ENCODE data around the gene PBX4. TPM values are rescaled to one million over a fixed set of nuclear protein-coding genes. Genes with fewer than 3 reads are reported as not detected.
"Not testable (repeated sequence)": the region's sequence is repeated elsewhere in the genome, so short reads cannot be mapped to it uniquely, and the experiment has no call there.

The PBX4 gene, protein sequence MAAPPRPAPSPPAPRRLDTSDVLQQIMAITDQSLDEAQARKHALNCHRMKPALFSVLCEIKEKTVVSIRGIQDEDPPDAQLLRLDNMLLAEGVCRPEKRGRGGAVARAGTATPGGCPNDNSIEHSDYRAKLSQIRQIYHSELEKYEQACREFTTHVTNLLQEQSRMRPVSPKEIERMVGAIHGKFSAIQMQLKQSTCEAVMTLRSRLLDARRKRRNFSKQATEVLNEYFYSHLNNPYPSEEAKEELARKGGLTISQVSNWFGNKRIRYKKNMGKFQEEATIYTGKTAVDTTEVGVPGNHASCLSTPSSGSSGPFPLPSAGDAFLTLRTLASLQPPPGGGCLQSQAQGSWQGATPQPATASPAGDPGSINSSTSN
- total RNA-seq = 0.46 and 0.52 TPM in 2 replicates
- long read RNA-seq = 0 reads

GRCh38 chr19:19618219-19619051 lies at the start of gene PBX4:
PBX4 (minus strand) TSS chr19:19618687; CDS start chr19:19618629, 58 bp downstream.
- DNase-seq (ENCODE audit: extremely low spot score, unreplicated experiment) = peak; percentile 96
- no peaks in the 10 kb centered on the region for H3K36me3 Mint-ChIP-seq (ENCODE audit: unreplicated experiment)
- TF ChIP-seq CTCF (IDR thresholded peaks at IDR 0.05) = no peak
- H3K4me3 Mint-ChIP-seq (ENCODE audit: unreplicated experiment) = peak within 1 kb of the TSS; percentile 78
- no peaks in the 10 kb centered on the region for H3K9me3 Mint-ChIP-seq (ENCODE audit: unreplicated experiment)
- no peaks in the 10 kb centered on the region for H3K27me3 Mint-ChIP-seq (ENCODE audit: unreplicated experiment)
- peak within 1 kb of the TSS; percentile 56 for H3K27ac Mint-ChIP-seq (ENCODE audit: unreplicated experiment)
- H3K4me1 Mint-ChIP-seq (ENCODE audit: unreplicated experiment) = peaks cover 11% of the 10 kb centered on the region

DNA sequence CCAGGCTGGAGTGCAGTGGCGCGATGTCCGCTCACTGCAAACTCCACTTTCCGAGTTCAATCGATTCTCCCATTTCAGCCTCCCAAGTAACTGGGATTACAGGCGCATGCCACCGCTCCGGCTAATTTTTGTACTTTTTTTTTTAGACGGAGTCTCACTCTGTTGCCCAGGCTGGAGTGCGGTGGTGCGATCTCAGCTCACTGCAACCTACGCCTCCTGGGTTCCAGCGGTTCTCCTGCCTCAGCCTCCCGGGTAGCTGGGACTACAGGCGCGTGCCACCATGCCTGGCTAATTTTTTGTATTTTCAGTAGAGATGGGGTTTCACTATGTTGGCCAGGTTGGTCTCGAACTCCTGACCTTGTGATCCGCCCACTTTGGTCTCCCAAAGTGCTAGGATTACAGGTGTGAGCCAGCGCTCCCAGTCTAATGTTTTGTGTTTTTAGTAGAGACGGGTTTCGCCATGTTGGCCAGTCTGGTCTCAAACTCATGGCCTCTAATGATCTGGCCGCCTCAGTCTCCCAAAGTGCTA lies 47.0 kb upstream of the PBX4 start:
- not testable (repeated sequence) for H3K4me3 Mint-ChIP-seq (ENCODE audit: unreplicated experiment); H3K27ac Mint-ChIP-seq (ENCODE audit: unreplicated experiment)
- peaks cover 39% of the 10 kb centered on the region for H3K4me1 Mint-ChIP-seq (ENCODE audit: unreplicated experiment)

DNA sequence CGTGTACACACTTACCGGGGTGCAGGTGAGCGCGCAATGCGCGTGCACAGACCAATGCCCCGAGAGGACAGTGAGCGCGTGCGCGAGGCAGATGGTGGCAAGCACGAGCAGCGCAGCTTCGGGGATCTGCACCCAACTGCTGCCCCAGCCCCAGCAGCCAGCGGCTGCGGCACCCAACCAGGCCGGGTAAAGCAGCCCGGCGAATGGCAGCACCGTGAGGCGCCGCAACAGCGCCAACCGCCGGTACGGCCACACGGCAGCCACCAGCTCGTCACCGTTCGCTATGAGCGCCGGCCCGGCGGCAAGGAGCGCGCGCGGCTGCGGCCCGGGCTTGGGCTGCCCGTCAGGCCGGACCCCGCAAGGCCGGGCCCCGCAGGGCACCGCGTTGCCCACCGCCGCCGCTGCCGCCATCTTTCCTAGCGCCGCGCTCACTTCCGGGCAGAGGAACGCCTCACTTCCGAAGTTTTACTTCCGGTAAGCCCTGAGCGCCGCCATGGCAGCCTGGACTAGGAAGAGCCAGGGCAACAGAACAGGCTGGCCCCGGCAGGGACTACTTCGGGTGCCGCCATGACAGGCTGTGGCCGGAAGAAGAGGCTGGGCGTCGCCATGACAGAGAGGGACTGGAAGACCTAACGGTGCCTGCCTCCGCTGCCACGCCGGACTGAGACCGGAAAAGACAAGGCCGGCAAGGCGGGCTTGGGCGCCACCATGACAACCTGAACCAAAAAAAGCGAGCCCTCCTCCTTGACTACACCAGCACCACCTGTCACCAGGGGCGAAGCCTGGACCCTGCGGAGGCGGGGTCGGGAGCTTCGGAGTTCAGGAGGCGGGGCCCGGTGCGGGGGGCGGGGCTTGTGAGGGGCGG lies 45.0 kb upstream of the PBX4 start, which contains the start of gene ATP13A1:
TSS of gene ATP13A1 (minus strand) at position 421 of the 865 bp plus-strand sequence. CDS start at position 411, 10 bp downstream.
- H3K27ac Mint-ChIP-seq (ENCODE audit: unreplicated experiment) = peak within 1 kb of the TSS; percentile 99
- H3K4me3 Mint-ChIP-seq (ENCODE audit: unreplicated experiment) = peak within 1 kb of the TSS; percentile 89
- TF ChIP-seq CTCF (IDR thresholded peaks at IDR 0.05) = peak; percentile 39
- DNase-seq (ENCODE audit: extremely low spot score, unreplicated experiment) = peak; percentile 98
- H3K4me1 Mint-ChIP-seq (ENCODE audit: unreplicated experiment) = peaks cover 25% of the 10 kb centered on the region
- H3K36me3 Mint-ChIP-seq (ENCODE audit: unreplicated experiment) = peaks cover 2% of the 10 kb centered on the region
- H3K9me3 Mint-ChIP-seq (ENCODE audit: unreplicated experiment) = no peaks in the 10 kb centered on the region
- no peaks in the 10 kb centered on the region for H3K27me3 Mint-ChIP-seq (ENCODE audit: unreplicated experiment)

More for the DNA sequence above, 47.0 kb upstream of the PBX4 start:
- not testable (repeated sequence) for H3K9me3 Mint-ChIP-seq (ENCODE audit: unreplicated experiment); H3K27me3 Mint-ChIP-seq (ENCODE audit: unreplicated experiment); DNase-seq (ENCODE audit: extremely low spot score, unreplicated experiment); H3K36me3 Mint-ChIP-seq (ENCODE audit: unreplicated experiment)

GRCh38 chr19:19662871-19663255 lies 44.4 kb upstream of the PBX4 start:
- Mint-ChIP-seq H3K27ac (ENCODE audit: unreplicated experiment) (peak overlapping the region; percentile 39), H3K27me3 (ENCODE audit: unreplicated experiment) (no peaks in the 10 kb centered on the region), H3K36me3 (ENCODE audit: unreplicated experiment) (peaks cover 7% of the 10 kb centered on the region), H3K4me1 (ENCODE audit: unreplicated experiment) (peaks cover 20% of the 10 kb centered on the region), H3K4me3 (ENCODE audit: unreplicated experiment) (peak overlapping the region; percentile 83), H3K9me3 (ENCODE audit: unreplicated experiment) (no peaks in the 10 kb centered on the region)
- TF ChIP-seq CTCF (IDR thresholded peaks at IDR 0.05) = no peak
- no peak for DNase-seq (ENCODE audit: extremely low spot score, unreplicated experiment)

DNA sequence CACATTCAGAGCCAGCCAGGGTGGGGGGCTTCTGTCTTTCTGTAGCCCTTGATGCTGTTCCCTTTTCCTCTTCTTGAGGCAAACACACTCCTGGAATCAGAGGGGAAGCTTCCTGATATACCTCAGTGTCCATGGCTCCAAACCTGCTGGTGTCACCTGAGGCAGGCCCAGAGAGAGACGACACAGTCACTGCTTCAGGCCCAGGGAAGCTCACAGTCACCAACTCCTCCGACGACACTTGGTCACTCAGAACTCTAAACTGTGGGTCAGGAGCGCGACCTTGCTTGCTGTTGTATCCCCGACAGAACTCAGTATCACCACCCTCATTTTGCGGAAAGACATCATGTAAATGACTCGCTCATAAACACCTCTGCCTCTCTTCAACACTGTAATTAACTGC lies 43.9 kb upstream of the PBX4 start:
- Mint-ChIP-seq H3K9me3 (ENCODE audit: unreplicated experiment) (no peaks in the 10 kb centered on the region), H3K4me3 (ENCODE audit: unreplicated experiment) (peak overlapping the region; percentile 83), H3K4me1 (ENCODE audit: unreplicated experiment) (peaks cover 20% of the 10 kb centered on the region), H3K36me3 (ENCODE audit: unreplicated experiment) (peaks cover 10% of the 10 kb centered on the region), H3K27me3 (ENCODE audit: unreplicated experiment) (no peaks in the 10 kb centered on the region), H3K27ac (ENCODE audit: unreplicated experiment) (peak overlapping the region; percentile 39)
- DNase-seq (ENCODE audit: extremely low spot score, unreplicated experiment) = no peak
- no peak for TF ChIP-seq CTCF (IDR thresholded peaks at IDR 0.05)

All from osteocyte (in vitro differentiated cells).